H1 (cell line): Measurements from ENCODE around the gene CCDC198. TPM values are rescaled to one million over a fixed set of nuclear protein-coding genes. Genes with fewer than 3 reads are reported as not detected.

Experiments used
- CTCF ChIA-PET: fragments of 300-600 bp; sonication (Branson Sonifier 250); formaldehyde crosslinking; loops from one replicate; lab custom pipeline; 2021; ENCODE audit not compliant: partially characterized antibody; lab: Charles Lee
- POLR2A ChIA-PET: fragments of 300-600 bp; sonication (Branson Sonifier 250); formaldehyde crosslinking; loops from one replicate; lab custom pipeline; 2021; ENCODE audit warnings: inconsistent platforms; ENCODE audit not compliant: partially characterized antibody; lab: Charles Lee
- DNase-seq, 2 experiments: peaks; one replicate each; pipeline versions ENCODE4 v3.0.0 to v3.0.0-alpha.2; 2010 to 2022; ENCODE audit warnings: low spot score in 2 of 2, low read depth in 1 of 2, mixed read lengths in 1 of 2
- FAIRE-seq: peaks from 2 replicates; lab custom pipeline; 2011; peaks lifted over from hg19 to GRCh38; lab: Jason Lieb, UNC
- H2AFZ ChIP-seq: 2 replicates; pipeline ENCODE4 v1.8.1; 2012; ENCODE audit warnings: low read length, inconsistent platforms
- H2AK5ac ChIP-seq: 2 replicates; pipeline ENCODE4 v1.6.1; 2013; ENCODE audit warnings: low read depth, low read length
- H2BK120ac ChIP-seq: replicated peaks from 2 replicates; pipeline ENCODE3; 2013; ENCODE audit warnings: low read depth, low read length, inconsistent platforms
- H2BK12ac ChIP-seq: 2 replicates; pipeline ENCODE4 v1.6.1; 2013; ENCODE audit warnings: low read depth, low read length
- H2BK15ac ChIP-seq: 2 replicates; pipeline ENCODE4 v1.6.1; 2013; ENCODE audit warnings: low read length
- H2BK20ac ChIP-seq: 2 replicates; pipeline ENCODE4 v1.6.1; 2013; ENCODE audit warnings: low read length
- H2BK5ac ChIP-seq: 2 replicates; pipeline ENCODE4 v1.6.1; 2013; ENCODE audit warnings: low read depth, low read length
- H3K14ac ChIP-seq: 2 replicates; pipeline ENCODE4 v1.6.1; 2013; ENCODE audit warnings: inconsistent platforms; ENCODE audit not compliant: insufficient read length
- H3K18ac ChIP-seq: 2 replicates; pipeline ENCODE4 v1.6.1; 2013; ENCODE audit warnings: low read length; ENCODE audit errors: extremely low read depth
- H3K23ac ChIP-seq: 2 replicates; pipeline ENCODE4 v1.6.1; 2013; ENCODE audit warnings: inconsistent platforms; ENCODE audit not compliant: insufficient read length
- H3K23me2 ChIP-seq: 2 replicates; pipeline ENCODE4 v1.6.1; 2013; ENCODE audit warnings: low read depth, low read length
- H3K27ac ChIP-seq: 2 replicates; pipeline ENCODE4 v1.6.1; 2011; ENCODE audit warnings: low read depth, low read length, inconsistent platforms
- H3K27me3 ChIP-seq, 4 experiments: replicated peaks in 1 of 4; 1 replicate in 1 of 4; 2 replicates in 3 of 4; pipeline versions ENCODE4 v1.6.1 to v1.8.1; 2011 to 2013; ENCODE audit warnings: low read length in 3 of 4, mild to moderate bottlenecking in 3 of 4, inconsistent platforms in 2 of 4, mixed read lengths in 2 of 4, moderate library complexity in 1 of 4; ENCODE audit not compliant: control insufficient read depth in 3 of 4, insufficient read depth in 3 of 4; ENCODE audit errors: extremely low read depth in 1 of 4
- H3K36me3 ChIP-seq, 4 experiments: 2 replicates each; pipeline versions ENCODE4 v1.6.1 to v1.8.1; 2011 to 2013; ENCODE audit warnings: mild to moderate bottlenecking in 4 of 4, low read length in 3 of 4, moderate library complexity in 2 of 4, control low read depth in 1 of 4, inconsistent platforms in 1 of 4; ENCODE audit not compliant: insufficient read depth in 4 of 4, control insufficient read depth in 2 of 4
- H3K4ac ChIP-seq: replicated peaks from 2 replicates; pipeline ENCODE3; 2013; ENCODE audit warnings: low read length, low read depth, mixed read lengths, inconsistent platforms; ENCODE audit not compliant: insufficient read length
- H3K4me1 ChIP-seq, 4 experiments: replicated peaks in 1 of 4; 1 replicate in 1 of 4; 2 replicates in 3 of 4; pipeline versions ENCODE4 v1.6.1 to v1.8.1; 2011 to 2013; ENCODE audit warnings: low read length in 3 of 4, inconsistent platforms in 2 of 4, mixed read lengths in 1 of 4; ENCODE audit not compliant: insufficient read depth in 4 of 4, control insufficient read depth in 3 of 4
- H3K4me2 ChIP-seq, 2 experiments: 2 replicates each; pipeline versions ENCODE4 v1.6.1 to v1.8.1; 2011 to 2013; ENCODE audit warnings: low read depth in 2 of 2, low read length in 2 of 2, control low read depth in 1 of 2, inconsistent platforms in 1 of 2, mild to moderate bottlenecking in 1 of 2; ENCODE audit not compliant: insufficient read depth in 1 of 2
- H3K4me3 ChIP-seq, 4 experiments: fragments of 200-600, 300-600 bp in 1 of 4; sonication (generic), shearing (Covaris generic), sonication (Bioruptor Twin) in 1 of 4; 2 replicates each; pipeline versions ENCODE4 v1.5.1 to v1.8.1; 2011 to 2016; ENCODE audit warnings: low read length in 4 of 4, low read depth in 3 of 4, control low read depth in 2 of 4, inconsistent platforms in 2 of 4, mild to moderate bottlenecking in 2 of 4, mixed read lengths in 1 of 4, moderate library complexity in 1 of 4; ENCODE audit not compliant: insufficient read depth in 2 of 4; ENCODE audit errors: extremely low read depth in 1 of 4
- H3K56ac ChIP-seq: replicated peaks from 2 replicates; pipeline ENCODE3; 2013; ENCODE audit warnings: low read depth, mild to moderate bottlenecking, mixed read lengths, low read length, inconsistent platforms; ENCODE audit not compliant: insufficient read length
- H3K79me1 ChIP-seq: 2 replicates; pipeline ENCODE4 v1.6.1; 2013; ENCODE audit warnings: low read depth, low read length, control low read depth
- H3K79me2 ChIP-seq, 2 experiments: 2 replicates each; pipeline versions ENCODE4 v1.6.1 to v1.8.1; 2012 to 2013; ENCODE audit warnings: low read length in 2 of 2, mild to moderate bottlenecking in 2 of 2, inconsistent platforms in 1 of 2; ENCODE audit not compliant: insufficient read depth in 2 of 2, control insufficient read depth in 1 of 2
- H3K9ac ChIP-seq, 4 experiments: replicated peaks in 1 of 4; 1 replicate in 1 of 4; 2 replicates in 3 of 4; pipeline versions ENCODE4 v1.6.1 to v1.8.1; 2011 to 2013; ENCODE audit warnings: low read depth in 3 of 4, low read length in 3 of 4, control low read depth in 2 of 4, mild to moderate bottlenecking in 2 of 4, moderate library complexity in 2 of 4, inconsistent platforms in 1 of 4; ENCODE audit errors: extremely low read depth in 1 of 4
- H3K9me3 ChIP-seq, 2 experiments: 2 replicates each; pipeline versions ENCODE4 v1.6.1 to v1.8.1; 2012 to 2013; ENCODE audit warnings: mild to moderate bottlenecking in 2 of 2, moderate library complexity in 2 of 2, control low read depth in 1 of 2, inconsistent platforms in 1 of 2, low read depth in 1 of 2, low read length in 1 of 2, mixed read lengths in 1 of 2; ENCODE audit not compliant: insufficient read depth in 2 of 2
- H4K20me1 ChIP-seq, 2 experiments: replicated peaks in 1 of 2; 2 replicates each; pipeline versions ENCODE3 to v1.8.1; 2011 to 2013; ENCODE audit warnings: inconsistent platforms in 2 of 2, low read length in 2 of 2, mild to moderate bottlenecking in 1 of 2; ENCODE audit not compliant: insufficient read depth in 2 of 2, control insufficient read depth in 1 of 2
- H4K5ac ChIP-seq: 2 replicates; pipeline ENCODE4 v1.6.1; 2013; ENCODE audit warnings: low read length, low read depth, mixed read lengths, inconsistent platforms; ENCODE audit not compliant: insufficient read length
- H4K8ac ChIP-seq: 2 replicates; pipeline ENCODE4 v1.8.0; 2013; ENCODE audit warnings: mild to moderate bottlenecking, moderate library complexity, low read length, inconsistent platforms; ENCODE audit not compliant: insufficient read depth; ENCODE audit errors: extremely low read depth
- H4K91ac ChIP-seq: replicated peaks from 2 replicates; pipeline ENCODE3; 2013; ENCODE audit warnings: low read length, mixed read lengths, inconsistent platforms; ENCODE audit not compliant: insufficient read length
- CHD2 ChIP-seq: IDR thresholded peaks from 2 replicates; pipeline ENCODE4 v1.6.1; 2012; ENCODE audit warnings: low read length, improper control_type of control experiment
- CTCF ChIP-seq, 3 experiments: IDR thresholded peaks; 1 replicate in 2 of 3; 2 replicates in 1 of 3; pipeline versions ENCODE4 v1.5.1 to v1.6.1; 2011; ENCODE audit warnings: low read length in 3 of 3, mild to moderate bottlenecking in 3 of 3, inconsistent platforms in 2 of 3, low read depth in 1 of 3, moderate library complexity in 1 of 3; ENCODE audit not compliant: insufficient read depth in 1 of 3; ENCODE audit errors: control extremely low read depth in 1 of 3
- RAD21 ChIP-seq, 2 experiments: IDR thresholded peaks in 1 of 2; conservative IDR thresholded peaks in 1 of 2; 2 replicates each; pipeline ENCODE4 v1.6.1; 2011; ENCODE audit warnings: low read depth in 2 of 2, low read length in 2 of 2, improper control_type of control experiment in 1 of 2, inconsistent platforms in 1 of 2, mild to moderate bottlenecking in 1 of 2, moderate library complexity in 1 of 2
- WGBS, 2 experiments: shearing (Covaris generic) in 1 of 2; methylation state at CpG; one replicate each; pipeline versions ENCODE4 v1.1.6 to v1.1.7; 2013 to 2015; ENCODE audit warnings: low lambda C conversion rate in 2 of 2, mixed read lengths in 2 of 2, inconsistent platforms in 1 of 2, low coverage in 1 of 2, missing lambda C conversion rate in 1 of 2; ENCODE audit not compliant: insufficient replicate concordance in 2 of 2, insufficient coverage in 1 of 2, insufficient read length in 1 of 2; ENCODE audit errors: extremely low coverage in 1 of 2, missing lambda C conversion rate in 1 of 2; 5-methylcytosine and 5-hydroxymethylcytosine counted together
- polyA plus RNA-seq, 7 experiments: library from polyadenylated mRNA; depleted of rRNA in 3 of 7; stranded (reverse) in 5 of 7; unstranded in 2 of 7; fragments of >200 nt in 5 of 7; fragments of 200-250 nt in 2 of 7; gene quantifications; 1 replicate in 5 of 7; 2 replicates in 1 of 7; 4 replicates in 1 of 7; pipeline versions ENCODE4 v1.2.1 to v1.2.3, GENCODE V29; 2011 to 2013; ENCODE audit warnings: missing spikeins in 2 of 7, mixed read lengths in 2 of 7
- total RNA-seq: library from RNA; stranded (reverse); fragmentation: NEBNext Ultra II Directional; extraction: Animal tissue kit (Norgen Biotek cat#: 25700); gene quantifications from 2 replicates; pipeline ENCODE4 v1.2.1, GENCODE V29; 2021

The CCDC198 gene
- total and polyA plus RNA-seq, 2 of the 8 experiments (the other 6 are each of a cell fraction or from before 2014, with no cell fraction given) = not detected

GRCh38 chr14:57526942-57527341, 33.3 kb upstream of the CCDC198 start:
- TF ChIP-seq RAD21 (IDR thresholded peaks at IDR 0.05 in 1 of 2, conservative IDR thresholded peaks at IDR 0.05 in 1 of 2; ENCODE audit: low read depth in 2 of 2, low read length in 2 of 2) = peak; percentile 54 to 68
- no peak for TF ChIP-seq CHD2
- TF ChIP-seq CTCF (IDR thresholded peaks at IDR 0.05; ENCODE audit: control extremely low read depth in 1 of 3, insufficient read depth in 1 of 3, low read depth in 1 of 3, low read length in 3 of 3) = peak; percentile 56 to 73 (median 72)
- H4K8ac ChIP-seq = no peak overlapping the region
- no peak overlapping the region for H3K9ac ChIP-seq
- FAIRE-seq = peak; percentile 94
- no peak overlapping the region for H3K23ac ChIP-seq
- no peak overlapping the region for H2AK5ac ChIP-seq
- ChIA-PET CTCF (interaction anchor here (0.6 to 3.0 kb wide), 54 partner anchors 9 to 637 kb away, joined by 3 to 19 read pairs (median 5); partner anchors contain the start of gene SLC35F4), POLR2A (no interaction called here)
- no peaks in the 10 kb centered on the region; the same call in 1 of the 2 replicates for H3K79me1 ChIP-seq
- no peak overlapping the region for H2BK15ac ChIP-seq
- no peak overlapping the region for H4K91ac ChIP-seq
- no peaks in the 10 kb centered on the region for H4K20me1 ChIP-seq
- H3K27me3 ChIP-seq = no peaks in the 10 kb centered on the region
- H2AFZ ChIP-seq = no peak overlapping the region
- no peaks in the 10 kb centered on the region for H3K9me3 ChIP-seq
- no peak overlapping the region for H2BK5ac ChIP-seq
- no peak overlapping the region for H3K27ac ChIP-seq
- DNase-seq = peak; percentile 34 to 75
- WGBS, 2 experiments = 51% methylated on average over 3 of the region's 3 CpGs; no CpG with 5 or more reads in 1 of the 2 experiments
- no peak overlapping the region for H3K18ac ChIP-seq
- H3K14ac ChIP-seq = no peak overlapping the region
- H3K4me1 ChIP-seq = no peaks in the 10 kb centered on the region
- H3K4me2 ChIP-seq = no peak overlapping the region
- H3K56ac ChIP-seq = no peak overlapping the region
- no peak overlapping the region for H3K4me3 ChIP-seq
- H3K79me2 ChIP-seq = no peaks in the 10 kb centered on the region
- no peak overlapping the region for H2BK120ac ChIP-seq
- no peak overlapping the region for H3K4ac ChIP-seq
- no peak overlapping the region for H2BK20ac ChIP-seq
- no peak overlapping the region for H2BK12ac ChIP-seq
- H3K23me2 ChIP-seq = no peaks in the 10 kb centered on the region
- no peak overlapping the region for H4K5ac ChIP-seq
- no peaks in the 10 kb centered on the region for H3K36me3 ChIP-seq
